GM12865 (cell line): Measurements from ENCODE around the gene CYP4A22.

Source experiments
- DNase-seq: peaks from one replicate; pipeline ENCODE4 v3.0.0; 2010; ENCODE audit warnings: low read depth
- H3K4me3 ChIP-seq: 2 replicates; pipeline ENCODE4 v1.5.1; 2011; ENCODE audit warnings: mild to moderate bottlenecking, low read depth, low read length, control low read depth
- TF ChIP-seq, protein P1 (sequence below): IDR thresholded peaks from 2 replicates; pipeline ENCODE4 v1.5.1; 2011; ENCODE audit warnings: low read length, control low read depth, low read depth, inconsistent platforms; ENCODE audit not compliant: insufficient read depth; ENCODE audit errors: missing control alignments

The CYP4A22 gene

DNA sequence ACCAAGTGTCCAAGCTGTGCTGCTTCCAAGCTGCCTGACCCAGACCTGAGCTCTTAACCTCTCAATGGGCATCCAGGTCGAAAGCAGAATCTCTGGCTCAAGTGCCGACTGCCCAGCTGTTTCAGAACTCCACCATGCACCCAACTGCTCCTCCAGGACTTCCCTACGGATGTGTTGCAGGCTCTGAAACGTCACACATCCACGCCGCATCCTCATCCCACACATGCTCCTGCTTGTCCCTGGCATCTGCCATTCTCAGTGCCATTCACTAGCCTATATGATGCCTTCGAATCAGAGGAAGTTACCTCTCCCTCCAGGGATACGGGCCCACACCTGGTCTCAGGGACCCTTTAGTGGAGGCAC lies 41.4 kb downstream of the CYP4A22 start:
- peak overlapping the region; percentile 50 for H3K4me3 ChIP-seq
- DNase-seq: no peak
- TF ChIP-seq, protein P1, sequence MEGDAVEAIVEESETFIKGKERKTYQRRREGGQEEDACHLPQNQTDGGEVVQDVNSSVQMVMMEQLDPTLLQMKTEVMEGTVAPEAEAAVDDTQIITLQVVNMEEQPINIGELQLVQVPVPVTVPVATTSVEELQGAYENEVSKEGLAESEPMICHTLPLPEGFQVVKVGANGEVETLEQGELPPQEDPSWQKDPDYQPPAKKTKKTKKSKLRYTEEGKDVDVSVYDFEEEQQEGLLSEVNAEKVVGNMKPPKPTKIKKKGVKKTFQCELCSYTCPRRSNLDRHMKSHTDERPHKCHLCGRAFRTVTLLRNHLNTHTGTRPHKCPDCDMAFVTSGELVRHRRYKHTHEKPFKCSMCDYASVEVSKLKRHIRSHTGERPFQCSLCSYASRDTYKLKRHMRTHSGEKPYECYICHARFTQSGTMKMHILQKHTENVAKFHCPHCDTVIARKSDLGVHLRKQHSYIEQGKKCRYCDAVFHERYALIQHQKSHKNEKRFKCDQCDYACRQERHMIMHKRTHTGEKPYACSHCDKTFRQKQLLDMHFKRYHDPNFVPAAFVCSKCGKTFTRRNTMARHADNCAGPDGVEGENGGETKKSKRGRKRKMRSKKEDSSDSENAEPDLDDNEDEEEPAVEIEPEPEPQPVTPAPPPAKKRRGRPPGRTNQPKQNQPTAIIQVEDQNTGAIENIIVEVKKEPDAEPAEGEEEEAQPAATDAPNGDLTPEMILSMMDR: no peak

DNA sequence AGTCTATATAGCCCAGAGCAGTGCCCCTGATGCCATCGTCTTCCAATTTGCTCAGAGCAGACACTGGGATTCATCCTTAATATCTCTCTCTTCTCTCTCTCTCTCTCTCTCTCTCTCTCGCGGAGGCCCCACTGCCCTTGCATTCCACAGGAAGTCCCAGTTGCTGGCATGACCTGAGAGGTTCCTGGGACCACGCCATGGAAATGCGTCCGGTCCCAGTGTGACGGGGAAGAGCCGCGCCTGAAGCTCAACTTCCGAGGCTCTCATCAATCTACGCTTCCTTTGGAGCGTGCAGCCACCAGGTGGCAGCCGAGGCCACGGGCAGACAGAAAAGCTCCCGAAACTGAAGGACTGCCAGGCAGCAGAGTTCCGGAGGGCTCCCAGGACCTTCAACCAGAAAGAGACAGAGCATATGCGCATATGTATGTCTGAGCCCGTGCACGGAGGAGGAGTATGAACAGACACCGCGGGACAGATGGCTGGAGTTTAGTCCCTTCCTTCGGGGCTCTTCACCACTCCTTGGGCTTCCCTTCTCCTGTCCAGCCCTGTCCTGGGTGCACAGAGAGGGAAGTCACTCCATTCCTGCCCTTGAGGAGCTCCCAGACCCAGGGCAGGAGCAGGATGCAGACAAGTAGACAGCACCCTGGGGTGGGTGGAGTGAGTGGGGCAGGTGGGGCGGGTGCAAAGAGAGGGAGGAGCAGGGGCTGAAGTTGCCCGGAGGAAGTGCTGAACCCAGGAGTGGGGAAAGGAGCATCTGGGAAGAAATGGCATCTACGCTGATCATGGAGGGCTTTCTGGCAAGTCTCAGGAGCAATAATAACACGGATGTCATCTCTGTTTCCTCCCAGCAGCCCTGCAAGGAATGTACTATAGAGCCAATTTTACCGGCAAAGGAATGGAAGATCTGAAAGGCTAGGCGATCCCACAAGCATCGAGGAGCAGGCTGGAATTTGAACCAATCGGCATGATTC lies 42.1 kb downstream of the CYP4A22 start:
- peak; percentile 94 for DNase-seq
- peak overlapping the region; percentile 50 for H3K4me3 ChIP-seq
- TF ChIP-seq, protein P1: peak; percentile 97

DNA sequence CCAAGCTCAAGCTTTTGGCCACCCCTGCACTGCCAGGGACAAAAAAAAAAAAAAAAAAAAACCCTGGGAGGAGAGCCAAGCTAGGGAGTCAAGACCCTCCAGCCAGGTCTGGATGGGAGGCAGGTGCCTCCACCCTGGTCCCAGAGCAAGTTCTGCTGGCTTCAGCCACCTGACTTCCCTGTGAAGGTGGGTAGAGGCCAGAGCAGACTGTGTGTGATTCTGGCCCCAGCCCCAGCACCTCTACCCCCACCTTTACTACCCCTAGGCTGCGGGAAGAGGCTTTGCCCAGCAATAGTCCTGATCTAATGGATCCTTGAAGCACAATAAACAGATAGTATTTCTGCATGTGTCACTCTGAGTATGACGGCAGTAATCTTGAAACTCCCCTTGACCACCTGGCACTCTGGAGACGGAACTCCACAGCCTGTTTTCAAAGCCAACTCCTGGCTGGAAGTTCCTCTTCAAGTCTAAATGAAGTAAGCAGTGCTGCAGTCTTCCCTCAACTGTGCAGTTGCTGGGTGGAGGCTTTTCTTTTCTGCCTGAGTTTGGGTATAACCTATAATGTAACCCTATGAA lies 42.8 kb downstream of the CYP4A22 start:
- DNase-seq: no peak
- TF ChIP-seq, protein P1: no peak
- no peak overlapping the region for H3K4me3 ChIP-seq

DNA sequence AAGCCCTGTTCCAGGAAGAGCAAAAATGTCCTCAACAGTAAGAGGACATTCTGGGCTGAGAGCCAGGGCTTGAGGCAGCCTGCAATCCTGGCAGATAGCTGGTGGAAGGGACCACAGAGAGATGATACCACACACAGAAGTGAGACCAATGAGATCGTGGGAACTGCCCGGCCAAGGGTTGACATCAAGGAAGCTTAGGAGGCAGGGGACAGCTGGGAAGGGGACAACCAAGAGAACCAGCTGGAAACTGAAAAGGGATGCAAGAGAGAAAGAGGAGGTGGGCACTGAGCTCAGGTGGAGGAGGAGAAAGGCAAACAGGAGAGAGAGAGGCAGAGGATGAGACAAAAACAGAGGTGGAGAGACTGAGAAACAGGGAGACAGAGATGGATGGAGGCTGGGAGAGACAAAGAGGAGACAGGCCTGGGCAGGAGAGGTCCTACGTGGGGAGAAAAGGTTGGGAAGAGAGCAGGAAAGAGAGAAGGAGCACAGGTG lies 43.4 kb downstream of the CYP4A22 start:
- no peak for DNase-seq
- H3K4me3 ChIP-seq: no peak overlapping the region
- TF ChIP-seq, protein P1: no peak

DNA sequence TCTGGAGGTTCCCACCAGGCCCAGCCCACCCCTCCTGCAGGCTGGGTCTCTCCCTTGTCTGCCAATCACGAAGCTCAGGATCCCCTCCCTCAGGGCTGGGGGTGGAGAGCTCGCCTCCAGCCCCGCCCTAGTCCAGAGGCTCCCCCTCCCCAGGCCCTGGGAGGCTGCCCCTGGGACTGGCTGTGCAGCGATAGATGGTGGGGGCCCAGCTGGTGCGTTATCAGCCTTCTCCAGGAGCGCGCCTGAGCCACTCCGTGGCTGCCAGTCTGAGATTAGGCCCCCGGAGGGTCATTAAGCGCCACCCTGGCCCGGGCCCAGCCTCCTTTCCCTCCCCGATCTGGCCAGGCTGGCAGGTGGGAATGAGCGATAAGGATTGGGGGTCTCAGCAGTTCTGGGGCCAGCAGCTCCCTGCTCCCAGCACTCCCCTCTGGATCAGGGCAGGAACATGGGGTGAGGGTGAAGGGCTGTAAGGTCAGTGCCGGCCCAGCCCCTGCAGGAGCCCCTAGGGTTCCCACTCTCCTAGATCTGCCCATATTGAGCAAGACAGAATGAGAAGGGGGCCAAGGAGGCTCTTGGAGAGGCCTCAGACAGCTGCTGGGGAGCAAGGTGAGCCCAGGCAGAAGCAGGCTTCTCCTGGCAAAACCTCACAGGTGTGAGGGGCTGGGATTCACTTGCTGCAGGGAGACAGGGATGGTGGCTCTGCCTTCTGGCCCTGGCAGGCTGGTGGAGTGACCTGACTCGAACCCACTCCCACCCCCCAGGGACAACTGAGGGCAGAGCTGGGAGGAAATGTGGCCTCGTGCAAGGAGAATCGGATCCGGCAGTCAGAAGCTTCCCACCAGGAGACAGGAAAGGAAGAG lies 44.1 kb downstream of the CYP4A22 start:
- no peak for DNase-seq
- TF ChIP-seq, protein P1: no peak
- H3K4me3 ChIP-seq: no peak overlapping the region

DNA sequence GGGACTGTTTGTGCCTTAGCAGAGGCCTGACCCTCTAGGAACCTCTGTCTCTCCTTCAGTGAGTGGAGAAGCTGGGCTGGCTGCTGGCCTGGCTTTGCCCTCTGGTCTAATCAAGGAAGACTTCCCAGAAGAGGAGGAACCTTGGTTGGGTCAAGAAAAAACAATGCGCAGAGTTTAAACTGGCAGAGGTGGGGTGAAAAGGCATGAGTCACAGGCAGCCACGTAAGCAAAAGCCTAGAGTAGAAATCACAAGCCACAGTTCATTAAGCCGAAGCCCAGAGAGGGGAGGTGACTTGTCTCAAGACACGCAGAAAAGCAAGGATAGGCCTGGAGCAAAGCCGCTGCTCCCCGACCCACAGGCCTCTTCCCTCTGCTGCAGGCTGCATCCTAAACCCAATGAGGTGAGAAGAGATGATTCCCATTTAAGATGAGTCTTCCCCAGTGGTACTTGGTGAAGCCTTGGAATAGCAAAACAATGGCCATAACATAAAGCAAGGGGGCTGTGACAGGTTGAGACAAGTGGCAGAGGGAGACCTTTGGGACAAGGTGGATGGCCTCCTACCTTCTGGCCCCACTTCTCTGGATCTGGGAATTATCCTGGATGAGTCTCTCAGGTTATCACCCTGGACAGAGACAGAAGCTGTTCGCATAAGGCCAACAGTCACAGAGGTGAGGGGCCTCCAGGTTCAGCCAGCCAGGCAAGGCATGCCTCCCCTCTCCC lies 44.9 kb downstream of the CYP4A22 start:
- TF ChIP-seq, protein P1: no peak
- DNase-seq: no peak
- no peak overlapping the region for H3K4me3 ChIP-seq
